ENCODE data around the gene VAV3.

VAV3 gene

GRCh38 chr1:107750364-107750959, 214.5 kb downstream of the VAV3 start:
- TF ChIP-seq REST (IDR thresholded peaks at IDR 0.05; ENCODE audit: insufficient replicate concordance, low read depth) (no peak), CTCF (IDR thresholded peaks at IDR 0.05; ENCODE audit: insufficient read depth, low read length) (peak; percentile 49), SPI1 (IDR thresholded peaks at IDR 0.05; ENCODE audit: borderline replicate concordance, low read depth) (no peak)
- no peak overlapping the region for H3K4me3 ChIP-seq (replicated peaks; ENCODE audit: insufficient read depth, low read length)
- peak; percentile 38 to 60 for DNase-seq (ENCODE audit: low read depth in 1 of 2, low spot score in 1 of 2)
- no peak overlapping the region for H3K27ac ChIP-seq (replicated peaks)
- H3K27me3 ChIP-seq (ENCODE audit: insufficient read depth, poor library complexity, severe bottlenecking): no peaks in the 10 kb centered on the region

GRCh38 chr1:107748531-107748930, 216.4 kb downstream of the VAV3 start:
- TF ChIP-seq POLR2AphosphoS5 (IDR thresholded peaks at IDR 0.05; ENCODE audit: low read depth): no peak
- no peak for TF ChIP-seq REST (IDR thresholded peaks at IDR 0.05; ENCODE audit: insufficient replicate concordance, low read depth)
- TF ChIP-seq CTCF (IDR thresholded peaks at IDR 0.05; ENCODE audit: insufficient read depth, low read length): no peak
- TF ChIP-seq GABPA (IDR thresholded peaks at IDR 0.05; ENCODE audit: low read depth): no peak
- TF ChIP-seq SPI1 (IDR thresholded peaks at IDR 0.05; ENCODE audit: borderline replicate concordance, low read depth): no peak
- no peak overlapping the region for H3K4me3 ChIP-seq (replicated peaks; ENCODE audit: insufficient read depth, low read length)
- no peaks in the 10 kb centered on the region for H3K27me3 ChIP-seq (ENCODE audit: insufficient read depth, poor library complexity, severe bottlenecking)
- no peak for DNase-seq (ENCODE audit: low read depth in 1 of 2, low spot score in 1 of 2)
- H3K27ac ChIP-seq (replicated peaks): no peak overlapping the region

- TF ChIP-seq CTCF (IDR thresholded peaks at IDR 0.05; ENCODE audit: insufficient read depth, low read length): no peak
- TF ChIP-seq SPI1 (IDR thresholded peaks at IDR 0.05; ENCODE audit: borderline replicate concordance, low read depth): no peak
- TF ChIP-seq GABPA (IDR thresholded peaks at IDR 0.05; ENCODE audit: low read depth): no peak
- no peak for TF ChIP-seq POLR2AphosphoS5 (IDR thresholded peaks at IDR 0.05; ENCODE audit: low read depth)
- no peak for TF ChIP-seq REST (IDR thresholded peaks at IDR 0.05; ENCODE audit: insufficient replicate concordance, low read depth)
- no peak overlapping the region for H3K27ac ChIP-seq (replicated peaks)
- H3K27me3 ChIP-seq (ENCODE audit: insufficient read depth, poor library complexity, severe bottlenecking): no peaks in the 10 kb centered on the region
- H3K4me3 ChIP-seq (replicated peaks; ENCODE audit: insufficient read depth, low read length): no peak overlapping the region
- DNase-seq (ENCODE audit: low read depth in 1 of 2, low spot score in 1 of 2): no peak
These were observed 223.7 kb downstream of the VAV3 start for GRCh38 chr1:107741242-107741641.
